ENCODE results near the gene GAP43. TPM values are rescaled to one million over a fixed set of nuclear protein-coding genes. Genes with fewer than 3 reads are reported as not detected.

Gene GAP43
- total RNA-seq, 3 donors from 2014 or later, result 0.16 TPM; not detected in 2

- no peaks in the 10 kb centered on the region for H3K36me3 ChIP-seq
- H3K4me1 ChIP-seq, result no peaks in the 10 kb centered on the region
- no peaks in the 10 kb centered on the region for H3K9me3 ChIP-seq
- TF ChIP-seq POLR2AphosphoS5 (IDR thresholded peaks at IDR 0.05) (no peak), CTCF (IDR thresholded peaks at IDR 0.05) (no peak), POLR2A (IDR thresholded peaks at IDR 0.05) (no peak)
- no peak for DNase-seq (ENCODE audit: low spot score in 2 of 2)
- H3K27ac ChIP-seq, result no peak overlapping the region
- intact Hi-C loops (cut with DNase I; ENCODE audit: low total_unique reads), result no loop called here
- no peak overlapping the region for H3K4me3 ChIP-seq
- H3K27me3 ChIP-seq, result no peaks in the 10 kb centered on the region
Observed at GRCh38 chr3:115581362-115582135, 41.8 kb upstream of the GAP43 start.

- TF ChIP-seq POLR2AphosphoS5 (IDR thresholded peaks at IDR 0.05) (no peak), POLR2A (IDR thresholded peaks at IDR 0.05) (no peak), CTCF (IDR thresholded peaks at IDR 0.05) (no peak)
- no peak overlapping the region for H3K4me3 ChIP-seq
- intact Hi-C loops (cut with DNase I; ENCODE audit: low total_unique reads), result no loop called here
- no peaks in the 10 kb centered on the region for H3K4me1 ChIP-seq
- no peak overlapping the region for H3K27ac ChIP-seq
- H3K27me3 ChIP-seq, result no peaks in the 10 kb centered on the region
- DNase-seq (ENCODE audit: low spot score in 2 of 2), result no peak
- no peaks in the 10 kb centered on the region for H3K36me3 ChIP-seq
- no peaks in the 10 kb centered on the region for H3K9me3 ChIP-seq
Observed at GRCh38 chr3:115588201-115589115, 34.9 kb upstream of the GAP43 start.

GRCh38 chr3:115590873-115591272 is 32.4 kb upstream of the GAP43 start:
- H3K36me3 ChIP-seq, result no peaks in the 10 kb centered on the region
- no peak overlapping the region for H3K27ac ChIP-seq
- no peak for DNase-seq (ENCODE audit: low spot score in 2 of 2)
- H3K4me1 ChIP-seq, result no peaks in the 10 kb centered on the region
- H3K9me3 ChIP-seq, result peaks cover 6 to 10% of the 10 kb centered on the region in 2 donors
- no peak for TF ChIP-seq CTCF (IDR thresholded peaks at IDR 0.05)
- no peak for TF ChIP-seq POLR2A (IDR thresholded peaks at IDR 0.05)
- no peak for TF ChIP-seq POLR2AphosphoS5 (IDR thresholded peaks at IDR 0.05)
- intact Hi-C loops (cut with DNase I; ENCODE audit: low total_unique reads), result no loop called here
- H3K27me3 ChIP-seq, result no peaks in the 10 kb centered on the region
- no peak overlapping the region for H3K4me3 ChIP-seq

GRCh38 chr3:115595611-115596275 is 27.6 kb upstream of the GAP43 start:
- no peak overlapping the region for H3K27ac ChIP-seq
- intact Hi-C loops (cut with DNase I; ENCODE audit: low total_unique reads), result no loop called here
- H3K4me1 ChIP-seq, result no peaks in the 10 kb centered on the region
- DNase-seq (ENCODE audit: low spot score in 2 of 2), result no peak
- H3K9me3 ChIP-seq, result peaks cover 6 to 10% of the 10 kb centered on the region in 2 donors
- H3K27me3 ChIP-seq, result no peaks in the 10 kb centered on the region
- TF ChIP-seq POLR2AphosphoS5 (IDR thresholded peaks at IDR 0.05) (no peak), POLR2A (IDR thresholded peaks at IDR 0.05) (no peak), CTCF (IDR thresholded peaks at IDR 0.05) (no peak)
- H3K4me3 ChIP-seq, result no peak overlapping the region
- no peaks in the 10 kb centered on the region for H3K36me3 ChIP-seq

All from breast epithelium (tissue), 4 donors.